Central memory CD4-positive, alpha-beta T cell (primary cell): ENCODE measurements around the gene IRX3.

ENCODE experiments used
- DNase-seq: peaks from one replicate; pipeline ENCODE4 v3.0.0; 2022

The IRX3 gene

DNA sequence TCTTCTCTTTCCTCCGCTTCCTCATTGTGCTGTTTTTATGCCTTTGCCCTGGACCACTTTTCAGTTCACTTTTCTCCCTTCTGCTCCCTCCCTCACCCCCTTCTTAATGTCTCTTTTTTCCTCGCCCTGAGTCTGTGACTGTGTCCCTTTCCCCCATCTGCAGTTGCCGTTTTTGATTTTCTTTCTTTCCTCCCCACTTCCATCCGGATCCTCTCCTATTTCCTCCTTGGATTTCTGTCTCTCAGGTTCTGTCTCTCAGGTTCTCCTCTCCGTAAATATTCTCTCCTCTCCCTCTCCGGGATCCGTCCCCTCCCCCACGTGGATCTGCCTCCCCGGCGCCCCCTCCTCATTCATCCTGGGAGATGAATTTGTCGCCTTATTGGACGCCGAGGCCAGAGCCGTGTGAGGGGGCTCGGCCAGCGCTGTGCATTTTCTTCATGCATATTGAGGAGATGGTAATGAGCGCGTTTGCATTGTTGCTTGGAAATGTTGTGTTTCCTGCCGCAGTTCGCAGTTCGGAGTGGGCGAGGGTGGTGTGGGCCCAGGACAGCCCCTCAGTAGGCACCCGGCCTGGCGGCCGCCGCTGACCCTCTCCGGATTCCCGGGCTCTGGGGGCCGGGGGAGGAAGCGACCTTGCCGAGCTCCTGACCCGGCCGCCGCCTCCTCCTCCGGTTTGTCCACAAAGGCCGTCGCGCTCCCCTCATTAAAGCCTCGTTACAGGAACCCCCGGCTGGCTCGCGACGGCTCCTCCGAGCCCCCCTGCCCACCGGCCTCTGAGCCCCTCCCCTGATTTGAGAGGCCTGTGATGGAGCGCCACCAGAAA, 4.5 kb upstream of the IRX3 start:
- DNase-seq: no peak

DNA sequence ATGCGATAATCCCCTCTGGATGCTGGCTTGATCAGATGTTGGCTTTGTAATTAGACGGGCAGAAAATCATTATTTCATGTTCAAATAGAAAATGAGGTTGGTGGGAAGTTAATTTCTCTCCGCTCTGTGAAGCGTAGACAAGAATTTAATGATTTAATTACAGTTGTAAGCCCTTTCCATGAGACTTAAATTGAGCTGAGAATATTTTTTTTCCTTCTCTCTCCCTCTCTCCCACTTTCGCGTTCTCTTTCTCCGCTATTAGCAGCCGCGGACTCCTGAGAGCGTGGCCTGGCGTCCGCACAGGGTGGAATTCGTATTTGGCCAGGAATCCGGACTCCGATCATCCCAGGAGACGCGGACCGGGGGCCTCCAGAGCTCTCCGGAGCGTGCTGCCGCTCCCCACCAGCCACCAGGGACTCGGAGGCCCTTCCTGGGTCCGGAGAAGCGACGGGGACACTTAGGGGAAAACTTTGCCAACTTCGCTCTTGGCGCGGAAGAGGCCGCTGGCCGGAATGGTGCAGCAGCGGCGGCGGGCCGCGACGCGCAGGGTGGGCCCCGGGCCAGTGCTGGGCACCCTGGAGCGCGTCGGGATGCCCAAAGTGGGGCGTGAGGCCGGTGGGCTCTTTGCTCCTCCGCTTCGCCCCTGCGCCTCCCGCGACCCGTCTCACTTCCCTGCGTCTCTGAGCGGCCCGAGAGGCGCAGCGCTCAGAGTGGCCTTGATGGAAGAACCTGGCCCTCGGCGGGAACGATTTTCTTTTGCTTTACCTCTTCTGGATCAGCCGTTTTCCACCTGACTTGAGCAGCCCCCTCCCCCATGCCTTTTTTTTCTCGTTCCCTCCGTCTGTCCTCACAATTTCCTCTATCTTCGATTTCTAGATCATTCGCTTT, 3.6 kb upstream of the IRX3 start:
- DNase-seq: no peak

DNA sequence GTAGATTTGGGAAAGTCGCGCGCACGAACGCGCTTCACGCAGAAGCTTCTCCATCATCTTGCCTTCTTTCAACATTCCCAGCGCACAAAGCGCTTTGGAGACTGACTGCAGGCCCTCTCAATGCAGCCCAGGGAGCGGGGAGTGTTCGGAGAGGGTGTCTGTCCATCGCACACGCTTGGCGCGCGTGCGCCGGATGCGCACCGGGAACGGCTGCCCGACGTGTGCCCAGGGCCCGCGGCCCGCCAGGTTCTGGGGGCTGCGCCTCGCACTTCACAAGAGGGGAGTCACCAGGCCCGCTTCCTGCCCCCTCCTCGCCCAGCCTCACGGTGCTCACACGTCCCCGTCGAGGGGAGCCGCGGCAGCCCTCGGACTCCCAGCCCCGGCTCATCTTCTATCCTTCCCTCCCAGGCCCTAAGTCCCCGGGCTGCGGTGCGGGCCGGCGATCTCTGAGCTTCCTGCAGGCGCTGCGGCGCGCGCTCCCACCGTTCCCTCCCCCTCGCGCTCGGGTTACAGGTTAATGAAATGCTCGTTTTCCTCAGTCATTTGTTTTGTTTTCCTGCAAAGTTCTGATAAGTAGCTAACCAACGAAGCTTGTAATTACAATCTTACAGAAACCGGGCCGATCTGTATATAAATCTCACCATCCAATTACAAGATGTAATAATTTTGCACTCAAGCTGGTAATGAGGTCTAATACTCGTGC, 2.8 kb upstream of the IRX3 start:
- no peak for DNase-seq

DNA sequence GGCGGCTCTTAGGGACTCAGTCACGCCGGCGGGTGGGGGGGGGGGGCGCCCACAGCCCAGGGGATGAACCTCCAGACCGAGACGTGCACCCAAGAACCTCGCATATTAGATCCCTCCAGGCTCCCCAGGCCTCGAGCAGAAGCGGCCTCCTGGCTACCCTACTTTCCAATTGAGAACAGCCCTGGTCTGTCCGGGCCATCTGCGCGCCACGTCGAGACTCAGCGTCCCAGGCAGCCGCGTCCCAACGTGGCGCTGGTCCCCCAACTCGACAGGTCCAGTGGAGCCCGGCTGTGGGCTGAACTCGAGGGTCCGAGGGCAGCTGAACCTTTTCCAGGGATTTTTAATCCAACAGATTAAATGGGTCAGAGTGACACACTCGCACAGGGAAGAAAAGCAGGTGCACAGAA, 2.3 kb upstream of the IRX3 start:
- DNase-seq: no peak

DNA sequence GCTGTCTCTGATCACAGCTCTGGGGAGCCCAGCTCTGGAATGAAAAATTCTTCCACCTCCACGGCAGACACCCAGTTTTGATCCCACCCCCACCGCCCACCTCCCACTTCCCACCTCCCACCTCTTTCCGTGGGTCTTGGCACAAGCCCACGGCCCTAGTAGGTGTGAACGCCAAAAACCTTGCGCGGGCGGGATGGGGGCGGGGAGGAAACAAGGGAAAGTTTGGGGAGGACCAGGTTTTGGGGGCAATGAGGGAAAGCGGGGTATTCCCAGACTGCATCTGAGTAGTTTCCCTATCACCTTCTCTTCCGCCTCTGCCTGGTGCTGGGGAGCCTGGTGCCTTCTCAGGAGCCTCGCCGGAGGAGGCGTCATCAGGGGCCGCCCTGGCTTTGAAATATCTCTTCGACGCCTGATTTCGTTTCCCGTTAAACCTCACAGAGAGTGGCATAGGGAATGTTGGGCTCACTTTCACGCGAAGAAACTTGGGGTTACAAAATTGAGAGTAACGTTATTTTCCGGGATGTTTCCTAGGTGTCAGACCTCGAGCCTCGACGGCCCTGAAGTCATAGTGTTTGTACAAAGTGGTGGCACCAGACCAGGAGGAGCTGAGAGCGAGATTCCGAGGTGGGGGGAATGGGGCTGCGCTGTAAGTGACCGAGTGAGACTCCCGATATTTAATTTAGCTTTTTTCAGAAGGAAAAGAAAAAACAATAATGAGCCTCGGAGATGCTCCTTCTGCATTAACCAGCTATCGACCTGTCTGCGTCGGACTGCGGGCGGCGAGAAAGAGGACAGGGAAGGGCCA, 1.6 kb upstream of the IRX3 start:
- no peak for DNase-seq

DNA sequence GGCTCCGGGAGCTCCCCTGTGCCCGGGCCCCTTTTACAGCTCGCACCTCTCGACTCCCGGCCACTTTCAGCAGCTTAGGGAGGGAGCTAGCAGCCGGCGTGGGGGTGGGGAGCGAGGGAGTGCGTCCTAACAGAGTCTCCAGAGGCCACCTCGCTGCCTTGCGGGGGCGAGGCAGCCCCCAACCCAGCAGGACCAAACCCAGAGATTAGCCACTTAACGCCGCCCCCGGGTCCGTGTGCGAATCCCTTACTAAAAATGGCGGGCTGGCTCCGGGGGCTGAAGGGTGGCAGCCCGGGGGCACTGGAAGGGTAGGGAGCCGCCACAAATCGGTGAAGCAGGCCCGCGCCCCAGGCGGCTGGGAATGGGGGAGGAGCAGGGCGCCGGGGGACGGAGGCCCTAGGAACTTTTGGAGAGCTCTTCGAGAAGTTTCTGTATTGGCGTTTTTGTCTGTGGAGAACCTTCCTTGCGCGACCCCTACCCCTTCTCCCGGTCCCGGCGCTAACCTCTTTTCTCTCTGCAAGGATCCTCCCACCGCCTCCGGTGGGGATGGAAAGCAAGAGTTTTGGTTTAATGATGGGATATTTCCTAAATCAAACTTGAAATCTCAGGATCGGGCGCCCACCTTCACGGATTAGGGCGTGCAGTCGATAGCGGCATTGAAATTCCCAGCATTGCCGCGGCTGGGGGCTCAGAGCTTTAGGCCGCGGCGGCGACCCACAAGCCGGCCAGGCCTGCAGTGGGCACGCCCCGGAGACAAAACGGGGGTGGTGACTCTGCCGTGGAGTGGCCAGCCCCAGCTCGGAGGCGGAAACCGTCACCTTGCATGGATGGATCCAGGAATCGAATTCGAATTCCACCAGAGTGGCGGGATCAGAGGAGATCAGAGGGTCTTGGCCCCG, 793 bp upstream of the IRX3 start:
- no peak for DNase-seq

DNA sequence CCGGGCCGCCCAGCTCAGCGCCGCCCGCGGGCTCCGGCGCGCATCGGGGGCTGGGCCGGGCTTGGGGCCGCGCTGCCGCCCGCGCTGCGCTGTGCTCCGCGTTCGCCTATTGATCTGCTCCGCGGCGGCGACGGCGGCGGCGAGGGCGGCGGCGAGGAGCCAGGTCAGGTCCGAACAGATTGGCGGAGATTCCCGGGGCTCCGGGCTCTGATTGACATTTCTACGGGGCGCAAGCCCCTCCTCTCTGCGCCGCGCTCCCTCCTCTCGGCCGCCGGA, 559 bp downstream of the IRX3 start:
- DNase-seq: no peak

DNA sequence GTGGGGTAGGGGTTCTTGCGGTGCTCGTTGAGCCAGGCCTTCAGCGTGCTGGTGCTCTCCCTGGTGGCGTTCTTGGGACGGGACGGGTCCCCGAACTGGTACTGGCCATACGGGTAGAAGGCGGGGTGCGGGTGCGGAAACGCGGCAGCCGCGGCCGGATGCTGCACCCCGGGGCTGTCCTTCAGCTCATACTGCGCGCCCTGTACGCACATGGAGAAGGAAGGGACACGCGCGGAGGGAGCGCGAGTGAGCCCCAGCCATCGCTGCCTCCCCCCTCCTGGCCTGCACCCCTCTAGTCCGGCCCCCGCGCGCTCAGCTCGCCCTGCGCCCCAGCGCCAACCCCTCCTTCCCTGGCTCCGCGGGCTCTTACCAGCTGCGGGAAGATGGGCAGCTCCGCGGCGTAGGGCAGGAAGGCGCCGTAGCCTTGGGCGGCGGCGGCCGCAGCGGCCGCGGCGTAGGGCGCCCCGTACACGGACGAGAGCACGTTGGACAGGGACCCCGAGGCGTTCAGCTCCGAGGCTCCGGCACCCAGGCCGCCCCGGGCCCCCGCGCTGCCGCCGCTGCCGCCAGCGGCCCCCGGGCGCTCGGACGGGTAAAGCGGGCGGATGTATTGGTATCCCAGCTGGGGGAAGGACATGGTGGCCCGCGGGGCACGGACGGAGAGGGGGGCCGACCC, 1.0 kb downstream of the IRX3 start:
- no peak for DNase-seq

DNA sequence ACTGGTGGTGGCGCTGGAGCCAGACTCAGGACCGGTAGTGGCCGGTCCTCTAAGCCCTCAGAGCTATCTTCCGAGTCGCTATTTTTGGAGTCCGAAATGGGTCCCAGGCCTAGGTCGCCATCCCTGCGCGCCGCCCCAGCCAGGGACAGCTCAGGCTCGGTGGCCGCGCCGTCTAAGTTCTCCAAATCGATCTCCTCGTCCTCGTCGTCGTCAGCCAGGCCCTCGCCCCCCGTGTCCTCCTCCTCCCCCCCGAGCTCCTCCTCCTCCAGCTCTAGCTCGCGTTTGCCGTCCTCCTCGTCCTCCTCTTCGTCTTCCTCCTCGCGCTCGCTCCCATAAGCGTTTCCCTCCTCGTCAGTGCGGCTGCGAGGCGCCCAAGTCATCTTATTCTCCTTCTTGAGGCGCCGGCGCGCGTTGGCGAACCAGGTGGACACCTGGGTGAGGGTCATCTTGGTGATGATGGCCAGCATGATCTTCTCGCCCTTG, 1.6 kb downstream of the IRX3 start:
- no peak for DNase-seq

DNA sequence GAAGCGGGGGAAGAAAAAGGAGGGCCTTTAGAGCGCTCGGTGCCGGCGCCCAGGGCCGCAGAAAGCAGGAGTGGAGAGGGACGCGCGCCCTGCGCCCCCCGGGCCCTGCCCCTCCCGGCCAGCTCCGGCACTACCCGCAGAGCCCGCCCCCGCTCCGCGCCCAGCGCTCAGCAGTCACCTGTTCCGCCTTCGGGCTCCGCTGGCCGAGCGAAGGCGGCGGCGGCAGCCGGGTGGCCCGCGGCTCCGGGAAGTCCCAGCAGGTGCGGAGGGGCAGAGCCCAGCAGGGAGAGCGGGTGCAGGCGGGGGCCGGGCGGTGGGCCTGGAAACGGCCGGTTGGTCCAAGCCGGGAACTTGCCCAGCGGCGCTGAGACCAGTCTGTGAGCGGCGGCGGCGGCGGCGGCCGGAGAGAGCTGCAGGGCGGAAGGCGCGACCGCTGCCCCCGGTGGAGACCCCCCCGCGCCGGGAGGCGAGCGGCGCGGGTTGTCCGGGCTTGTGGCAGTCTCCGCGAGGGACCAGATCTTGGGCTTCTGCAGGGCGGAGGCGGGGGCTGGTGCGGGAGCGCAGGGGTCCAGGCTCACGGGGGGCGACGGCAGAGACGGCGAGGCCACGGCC, 2.2 kb downstream of the IRX3 start:
- DNase-seq: no peak

DNA sequence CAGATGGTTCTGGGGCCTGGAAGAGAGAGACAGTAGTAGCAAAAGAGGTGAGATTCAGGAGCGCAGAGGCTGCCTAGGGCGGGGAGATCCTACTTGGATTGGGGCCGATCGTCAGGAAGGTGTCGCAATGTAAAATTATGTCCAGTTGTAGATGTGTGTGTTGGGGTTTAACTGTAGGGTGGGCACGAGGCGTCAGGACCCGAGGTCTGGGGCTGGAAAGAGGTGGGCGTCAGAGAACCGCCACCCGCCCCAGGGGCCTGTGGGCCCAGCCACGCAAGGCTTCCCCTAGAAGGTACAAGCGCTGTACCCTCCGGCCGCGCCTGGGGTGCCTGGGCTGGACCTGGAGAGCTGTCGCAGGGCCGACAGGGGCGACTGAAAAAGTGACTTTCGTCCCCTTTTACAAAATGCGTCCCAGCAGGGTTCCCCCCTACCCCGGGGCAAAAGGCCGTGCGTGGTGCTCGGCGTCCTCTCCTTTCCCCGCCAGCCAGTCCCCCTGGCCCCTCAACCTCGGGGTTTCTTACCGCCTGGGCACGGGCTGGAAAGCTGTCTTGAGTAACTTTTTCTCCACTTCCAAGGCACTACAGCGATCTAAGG, 2.8 kb downstream of the IRX3 start:
- DNase-seq: no peak

DNA sequence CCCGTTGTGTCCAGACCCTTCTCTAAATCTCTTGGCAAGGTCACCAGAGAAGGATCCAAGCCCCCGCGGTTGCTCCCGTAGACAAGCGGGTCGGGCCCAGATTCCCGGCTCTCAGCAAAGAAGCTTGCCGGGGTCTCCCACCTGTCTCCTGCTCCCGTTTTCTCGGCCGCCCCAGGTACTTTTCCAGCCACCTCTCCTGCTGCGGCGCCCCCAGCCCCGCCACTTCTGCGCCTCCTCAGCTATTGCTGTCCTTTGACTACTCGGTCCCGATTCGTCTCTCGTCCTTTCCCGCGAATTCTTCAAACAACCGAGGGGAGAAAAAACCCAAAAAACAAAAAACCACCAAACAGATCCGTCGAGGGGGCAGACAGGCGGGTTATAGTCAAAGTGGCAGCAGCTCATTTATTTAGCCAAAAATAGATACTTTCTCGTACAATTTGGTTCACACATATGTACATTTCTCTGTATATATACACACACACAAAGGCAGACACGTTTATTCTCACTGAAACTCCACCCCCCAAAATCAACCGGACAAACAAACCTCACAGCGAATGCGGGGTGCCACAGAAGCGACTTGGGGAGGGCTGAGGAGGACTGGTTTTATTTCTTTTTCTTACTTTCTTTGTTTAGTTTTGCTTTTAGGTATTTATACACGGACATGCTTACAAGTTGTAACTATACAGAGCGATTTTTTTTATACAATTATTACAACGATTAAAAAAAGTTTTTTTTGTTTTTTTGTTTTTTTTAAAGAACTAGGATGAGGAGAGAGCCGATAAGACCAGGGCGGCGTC, 3.5 kb downstream of the IRX3 start:
- DNase-seq: no peak

DNA sequence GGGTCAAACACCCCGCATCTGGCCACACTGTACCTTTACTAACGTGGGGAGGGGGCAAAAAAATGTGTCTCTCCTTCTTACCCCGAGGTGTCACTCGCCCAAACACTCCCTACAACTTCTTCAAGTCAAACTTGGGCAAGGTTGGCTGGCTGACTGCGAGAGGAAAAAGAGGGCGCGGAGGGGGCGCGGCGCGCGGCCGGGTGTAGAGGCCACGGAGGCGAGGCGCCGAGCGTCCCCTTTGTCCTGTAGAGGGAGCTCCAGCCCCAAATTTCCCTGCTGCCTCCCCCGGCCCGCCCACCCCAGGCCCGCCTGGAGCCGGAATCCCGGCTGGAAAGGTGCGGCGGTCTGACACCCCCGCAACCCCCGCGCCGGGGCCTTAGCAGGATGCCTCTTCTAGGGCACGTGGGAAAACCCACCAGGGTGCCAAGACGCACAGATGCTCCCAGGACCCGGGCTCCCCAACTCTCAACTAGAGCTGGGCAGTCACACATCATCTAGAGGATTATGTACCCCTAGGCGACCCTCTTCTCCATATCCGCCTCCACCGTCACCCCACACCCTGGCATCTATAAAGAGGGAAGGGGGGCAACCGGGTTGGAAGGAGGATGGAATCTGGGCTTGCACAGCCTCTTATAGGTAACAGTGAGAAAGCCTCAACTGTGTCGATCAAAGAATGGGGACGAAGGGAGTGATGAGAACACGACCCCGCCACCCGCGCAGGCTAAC, 4.2 kb downstream of the IRX3 start:
- no peak for DNase-seq

DNA sequence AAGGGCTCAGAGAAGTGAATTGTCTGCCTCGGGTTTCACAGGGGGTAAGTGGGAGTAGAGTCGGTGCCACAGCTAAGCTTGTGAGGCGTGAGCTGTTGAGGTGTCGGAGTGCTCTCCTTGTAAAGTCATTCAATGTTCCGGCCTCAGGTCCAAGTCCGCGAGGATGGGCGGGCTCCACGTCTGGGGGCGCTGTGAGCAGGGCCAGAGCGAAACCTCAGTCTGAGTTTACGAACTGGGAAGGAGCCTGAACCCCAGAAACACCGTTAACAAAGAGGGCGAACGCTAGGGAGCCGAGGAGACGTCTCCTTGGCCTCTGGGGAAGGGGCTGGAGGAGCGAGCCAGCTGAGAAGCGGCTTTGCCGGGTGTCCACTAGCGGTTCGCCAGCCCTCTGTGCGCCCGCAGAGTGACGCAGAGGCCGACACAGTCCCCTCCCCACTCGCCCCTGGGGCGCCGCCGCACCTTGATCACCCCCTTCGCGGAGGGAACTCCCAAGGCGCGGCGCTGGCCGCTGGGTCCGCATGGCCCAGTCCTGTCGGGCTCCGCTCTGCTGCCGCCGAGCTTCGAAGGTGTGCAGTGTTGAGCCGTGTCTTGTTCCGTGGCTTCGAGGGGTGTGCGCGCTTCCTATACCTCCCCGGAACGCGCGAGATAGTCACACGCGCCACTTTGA, 4.9 kb downstream of the IRX3 start:
- DNase-seq: no peak

DNA sequence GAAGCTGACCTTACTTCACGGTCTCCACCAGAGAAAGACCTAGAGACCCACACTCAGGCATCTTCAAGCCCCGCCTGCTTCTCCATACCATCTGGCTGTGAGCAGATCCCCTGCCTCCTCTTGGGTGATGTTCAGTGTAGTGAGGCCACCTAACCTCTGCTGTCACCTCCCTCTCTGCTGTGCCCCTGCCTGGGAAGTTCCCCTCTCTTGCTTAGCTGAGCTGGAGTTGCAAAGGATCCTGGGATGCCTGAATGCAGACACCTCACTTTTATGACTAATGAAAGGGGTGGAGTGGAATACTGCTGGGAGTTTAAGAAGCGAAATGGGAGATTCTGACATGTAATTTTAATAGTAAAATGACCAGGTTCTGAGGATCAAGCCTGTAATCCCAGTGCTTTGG, 5.8 kb downstream of the IRX3 start:
- no peak for DNase-seq

DNA sequence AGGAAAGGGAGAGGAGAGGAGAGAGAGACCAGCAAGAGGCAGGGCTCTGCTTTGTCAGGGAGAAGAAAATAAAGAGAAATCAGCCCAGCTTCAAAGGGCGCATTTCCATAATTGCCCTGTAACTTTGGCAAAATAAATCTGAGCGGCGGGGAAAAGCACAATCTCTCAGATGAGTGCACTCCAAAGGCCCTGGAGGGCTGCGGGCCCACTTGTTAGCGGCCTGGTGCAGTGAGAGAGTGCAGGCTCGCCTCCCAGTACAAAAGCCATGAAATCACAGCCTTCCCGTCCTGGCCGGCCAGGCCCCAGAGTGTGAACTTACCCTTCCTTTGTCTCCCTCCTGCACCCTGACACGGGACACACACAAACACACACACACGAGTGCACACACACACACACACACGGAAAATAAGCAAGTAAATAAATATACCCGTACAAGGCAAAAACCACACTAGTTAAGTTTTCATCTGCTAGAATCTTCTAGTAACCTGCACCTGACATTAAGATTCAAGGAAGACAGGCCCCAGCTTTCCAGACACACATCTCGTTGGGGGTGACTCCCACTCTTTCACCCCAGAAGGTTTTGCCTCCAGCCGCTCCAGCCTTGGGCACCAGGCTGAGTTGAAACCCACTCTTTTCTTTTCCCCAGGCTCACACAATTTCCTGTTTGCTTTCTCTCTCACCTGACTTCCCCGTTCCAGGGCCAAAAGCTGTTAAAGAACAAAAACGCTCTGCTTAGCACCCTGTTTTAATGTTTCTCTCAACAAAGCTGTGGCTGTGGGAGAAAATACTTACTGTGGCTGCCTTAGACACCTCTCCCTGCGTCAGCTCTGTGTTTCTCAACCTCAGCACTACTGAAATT, 8.5 kb downstream of the IRX3 start:
- DNase-seq: no peak

DNA sequence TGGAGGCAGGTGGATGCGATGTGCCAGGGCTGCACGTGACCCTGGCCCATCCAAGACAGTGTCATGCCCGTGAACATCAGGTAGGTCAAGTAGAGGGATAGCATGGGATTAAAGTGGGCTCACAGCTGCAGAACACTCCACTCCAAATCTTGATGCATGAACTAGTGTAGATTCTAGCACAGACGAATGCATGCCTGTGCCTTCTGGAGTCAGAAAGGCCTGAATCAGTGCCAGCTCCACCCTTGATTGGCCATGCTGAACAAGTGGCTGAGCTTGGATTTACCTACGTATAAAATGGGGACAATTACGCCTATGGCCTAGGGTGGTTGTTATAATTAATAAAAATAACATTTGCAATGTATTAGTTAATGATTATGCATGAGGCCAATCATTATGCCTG, 10.6 kb downstream of the IRX3 start:
- no peak for DNase-seq
